Measurements from ENCODE around the gene GRIK5. TPM values are rescaled to one million over a fixed set of nuclear protein-coding genes. Genes with fewer than 3 reads are reported as not detected.
A peak's percentile ranks its signal among the peaks of the same experiment; 100 is the strongest.

The GRIK5 gene
- total and polyA plus RNA-seq, 4 donors = 13.1 to 83.2 (median 48.2) TPM

GRCh38 chr19:42006569-42006968 is 63.4 kb downstream of the GRIK5 start:
- H3K4me1 ChIP-seq (ENCODE audit: control insufficient read depth, insufficient read depth, low read length) = no peaks in the 10 kb centered on the region
- no peaks in the 10 kb centered on the region for H3K27me3 ChIP-seq (ENCODE audit: control insufficient read depth, insufficient read depth, low read length)
- H3K36me3 ChIP-seq (ENCODE audit: control insufficient read depth, insufficient read depth, low read length) = peaks cover 63% of the 10 kb centered on the region
- 90% methylated on average over 6 of the region's 13 CpGs for WGBS (ENCODE audit: insufficient coverage)
- no peak overlapping the region for H3K4me3 ChIP-seq (ENCODE audit: low read depth, low read length)
- no peak overlapping the region for H3K27ac ChIP-seq (ENCODE audit: low read depth, low read length)
- no peak for DNase-seq (ENCODE audit: low read depth in 4 of 6, low spot score in 6 of 6)
- no peaks in the 10 kb centered on the region for H3K9me3 ChIP-seq (ENCODE audit: control insufficient read depth, insufficient read depth, low read length)

GRCh38 chr19:42005504-42005903 is 64.5 kb downstream of the GRIK5 start:
- Histone ChIP-seq H3K27me3 (ENCODE audit: control insufficient read depth, insufficient read depth, low read length) (no peaks in the 10 kb centered on the region), H3K4me1 (ENCODE audit: control insufficient read depth, insufficient read depth, low read length) (peaks cover under 1% of the 10 kb centered on the region), H3K36me3 (ENCODE audit: control insufficient read depth, insufficient read depth, low read length) (peaks cover 60% of the 10 kb centered on the region), H3K9me3 (ENCODE audit: control insufficient read depth, insufficient read depth, low read length) (no peaks in the 10 kb centered on the region), H3K4me3 (ENCODE audit: low read depth, low read length) (no peak overlapping the region), H3K27ac (ENCODE audit: low read depth, low read length) (no peak overlapping the region)
- DNase-seq (ENCODE audit: low read depth in 4 of 6, low spot score in 6 of 6) = no peak
- 96% methylated on average over 22 of the region's 22 CpGs for WGBS (ENCODE audit: insufficient coverage)

- WGBS (ENCODE audit: insufficient coverage) = 81% methylated on average over 11 of the region's 21 CpGs
- no peaks in the 10 kb centered on the region for H3K9me3 ChIP-seq (ENCODE audit: control insufficient read depth, insufficient read depth, low read length)
- H3K4me1 ChIP-seq (ENCODE audit: control insufficient read depth, insufficient read depth, low read length) = peaks cover 9% of the 10 kb centered on the region
- H3K36me3 ChIP-seq (ENCODE audit: control insufficient read depth, insufficient read depth, low read length) = peaks cover 62% of the 10 kb centered on the region
- no peak overlapping the region for H3K27ac ChIP-seq (ENCODE audit: low read depth, low read length)
- no peak overlapping the region for H3K4me3 ChIP-seq (ENCODE audit: low read depth, low read length)
- H3K27me3 ChIP-seq (ENCODE audit: control insufficient read depth, insufficient read depth, low read length) = peaks cover 9% of the 10 kb centered on the region
- DNase-seq (ENCODE audit: low read depth in 4 of 6, low spot score in 6 of 6) = no peak
Observed at GRCh38 chr19:42003506-42004294, 66.3 kb downstream of the GRIK5 start.

GRCh38 chr19:41999878-42000208 is 70.2 kb downstream of the GRIK5 start:
- H3K36me3 ChIP-seq (ENCODE audit: control insufficient read depth, insufficient read depth, low read length) = peaks cover 36% of the 10 kb centered on the region
- peaks cover 18% of the 10 kb centered on the region for H3K27me3 ChIP-seq (ENCODE audit: control insufficient read depth, insufficient read depth, low read length)
- H3K27ac ChIP-seq (ENCODE audit: low read depth, low read length) = no peak overlapping the region
- peaks cover 46% of the 10 kb centered on the region for H3K4me1 ChIP-seq (ENCODE audit: control insufficient read depth, insufficient read depth, low read length)
- DNase-seq (ENCODE audit: low read depth in 4 of 6, low spot score in 6 of 6) = peak in 1 of 6 donors; percentile 2
- 78% methylated on average over 7 of the region's 7 CpGs for WGBS (ENCODE audit: insufficient coverage)
- no peaks in the 10 kb centered on the region for H3K9me3 ChIP-seq (ENCODE audit: control insufficient read depth, insufficient read depth, low read length)
- no peak overlapping the region for H3K4me3 ChIP-seq (ENCODE audit: low read depth, low read length)

GRCh38 chr19:41999071-41999877 is 70.7 kb downstream of the GRIK5 start:
- peak in 2 of 6 donors; percentile 48 to 70 for DNase-seq (ENCODE audit: low read depth in 4 of 6, low spot score in 6 of 6)
- peaks cover 18% of the 10 kb centered on the region for H3K27me3 ChIP-seq (ENCODE audit: control insufficient read depth, insufficient read depth, low read length)
- H3K27ac ChIP-seq (ENCODE audit: low read depth, low read length) = no peak overlapping the region
- H3K4me1 ChIP-seq (ENCODE audit: control insufficient read depth, insufficient read depth, low read length) = peaks cover 52% of the 10 kb centered on the region
- H3K9me3 ChIP-seq (ENCODE audit: control insufficient read depth, insufficient read depth, low read length) = no peaks in the 10 kb centered on the region
- no peak overlapping the region for H3K4me3 ChIP-seq (ENCODE audit: low read depth, low read length)
- WGBS (ENCODE audit: insufficient coverage) = 11% methylated on average over 54 of the region's 55 CpGs
- H3K36me3 ChIP-seq (ENCODE audit: control insufficient read depth, insufficient read depth, low read length) = peaks cover 36% of the 10 kb centered on the region

GRCh38 chr19:41998246-41999020 is 71.6 kb downstream of the GRIK5 start:
- 2% methylated on average over 60 of the region's 64 CpGs for WGBS (ENCODE audit: insufficient coverage)
- peak in 2 of 6 donors; percentile 80 to 85 for DNase-seq (ENCODE audit: low read depth in 4 of 6, low spot score in 6 of 6)
- no peak overlapping the region for H3K4me3 ChIP-seq (ENCODE audit: low read depth, low read length)
- H3K27me3 ChIP-seq (ENCODE audit: control insufficient read depth, insufficient read depth, low read length) = peaks cover 18% of the 10 kb centered on the region
- H3K4me1 ChIP-seq (ENCODE audit: control insufficient read depth, insufficient read depth, low read length) = peaks cover 56% of the 10 kb centered on the region
- no peak overlapping the region for H3K27ac ChIP-seq (ENCODE audit: low read depth, low read length)
- H3K36me3 ChIP-seq (ENCODE audit: control insufficient read depth, insufficient read depth, low read length) = peaks cover 28% of the 10 kb centered on the region
- no peaks in the 10 kb centered on the region for H3K9me3 ChIP-seq (ENCODE audit: control insufficient read depth, insufficient read depth, low read length)

GRCh38 chr19:41997851-41998229 is 72.2 kb downstream of the GRIK5 start:
- H3K27me3 ChIP-seq (ENCODE audit: control insufficient read depth, insufficient read depth, low read length) = peaks cover 18% of the 10 kb centered on the region

GRCh38 chr19:41997121-41997850 is 72.7 kb downstream of the GRIK5 start:
- no peaks in the 10 kb centered on the region for H3K9me3 ChIP-seq (ENCODE audit: control insufficient read depth, insufficient read depth, low read length)
- peaks cover 18% of the 10 kb centered on the region for H3K27me3 ChIP-seq (ENCODE audit: control insufficient read depth, insufficient read depth, low read length)
- peak overlapping the region; percentile 40 for H3K27ac ChIP-seq (ENCODE audit: low read depth, low read length)
- DNase-seq (ENCODE audit: low read depth in 4 of 6, low spot score in 6 of 6) = peak in 2 of 6 donors; percentile 65 to 92
- 1% methylated on average over 29 of the region's 35 CpGs for WGBS (ENCODE audit: insufficient coverage)
- peaks cover 17% of the 10 kb centered on the region for H3K36me3 ChIP-seq (ENCODE audit: control insufficient read depth, insufficient read depth, low read length)
- peaks cover 60% of the 10 kb centered on the region for H3K4me1 ChIP-seq (ENCODE audit: control insufficient read depth, insufficient read depth, low read length)
- no peak overlapping the region for H3K4me3 ChIP-seq (ENCODE audit: low read depth, low read length)

More at GRCh38 chr19:41997851-41998229, 72.2 kb downstream of the GRIK5 start:
- DNase-seq (ENCODE audit: low read depth in 4 of 6, low spot score in 6 of 6) = peak in 1 of 6 donors; percentile 69
- H3K36me3 ChIP-seq (ENCODE audit: control insufficient read depth, insufficient read depth, low read length) = peaks cover 22% of the 10 kb centered on the region
- H3K4me3 ChIP-seq (ENCODE audit: low read depth, low read length) = no peak overlapping the region
- no peaks in the 10 kb centered on the region for H3K9me3 ChIP-seq (ENCODE audit: control insufficient read depth, insufficient read depth, low read length)
- H3K27ac ChIP-seq (ENCODE audit: low read depth, low read length) = no peak overlapping the region
- WGBS (ENCODE audit: insufficient coverage) = 5% methylated on average over 12 of the region's 14 CpGs
- peaks cover 59% of the 10 kb centered on the region for H3K4me1 ChIP-seq (ENCODE audit: control insufficient read depth, insufficient read depth, low read length)

Data from spinal cord (tissue), 10 donors.